GM12872 (cell line): ENCODE data around the gene C3orf33.

Experiments used
- CTCF ChIP-seq: IDR thresholded peaks from 3 replicates; pipeline ENCODE4 v1.5.1; 2011; ENCODE audit warnings: low read depth, mild to moderate bottlenecking, low read length, moderate library complexity; ENCODE audit not compliant: insufficient read depth

C3orf33 gene

GRCh38 chr3:155792532-155792931 lies 13.5 kb downstream of the C3orf33 start:
- no peak for TF ChIP-seq CTCF

GRCh38 chr3:155791190-155791589 lies 14.9 kb downstream of the C3orf33 start:
- no peak for TF ChIP-seq CTCF

GRCh38 chr3:155790272-155790925 lies 15.7 kb downstream of the C3orf33 start:
- no peak for TF ChIP-seq CTCF

- TF ChIP-seq CTCF = no peak
Measured at GRCh38 chr3:155785662-155786295, 20.3 kb downstream of the C3orf33 start.

GRCh38 chr3:155782390-155782953 lies 23.6 kb downstream of the C3orf33 start:
- no peak for TF ChIP-seq CTCF

- no peak for TF ChIP-seq CTCF
Measured at GRCh38 chr3:155780291-155780690, 25.8 kb downstream of the C3orf33 start.

GRCh38 chr3:155778462-155778861 lies 27.6 kb downstream of the C3orf33 start:
- TF ChIP-seq CTCF = no peak
